Karpas-422 (cell line): ENCODE data around the gene SCARF2. TPM values are rescaled to one million over a fixed set of nuclear protein-coding genes. Genes with fewer than 3 reads are reported as not detected.

Experiments
- DNase-seq: peaks from one replicate; pipeline ENCODE4 v3.0.0-alpha.2; 2015
- H2AFZ ChIP-seq: fragments of 200-600 bp; sonication (generic); 2 replicates; pipeline ENCODE4 v1.6.1; 2014; ENCODE audit warnings: antibody characterized with exemption, low read length, mixed read lengths
- H3K27ac ChIP-seq: fragments of 200-600 bp; sonication (generic); 2 replicates; pipeline ENCODE4 v1.5.1; 2014; ENCODE audit warnings: mild to moderate bottlenecking, low read length, moderate library complexity
- H3K27me3 ChIP-seq: fragments of 200-600 bp; sonication (generic); 2 replicates; pipeline ENCODE4 v1.6.1; 2014; ENCODE audit warnings: low read length, mixed read lengths
- H3K36me3 ChIP-seq: fragments of 200-600 bp; sonication (generic); 2 replicates; pipeline ENCODE4 v1.6.1; 2014; ENCODE audit warnings: low read length, mixed read lengths; ENCODE audit not compliant: insufficient read depth
- H3K4me1 ChIP-seq: fragments of 200-600 bp; sonication (generic); 2 replicates; pipeline ENCODE4 v1.6.1; 2014; ENCODE audit warnings: mild to moderate bottlenecking, low read length, mixed read lengths
- H3K4me2 ChIP-seq: fragments of 200-600 bp; sonication (generic); 2 replicates; pipeline ENCODE4 v1.6.1; 2014; ENCODE audit warnings: low read length, low read depth, mild to moderate bottlenecking; ENCODE audit not compliant: poor library complexity, severe bottlenecking
- H3K4me3 ChIP-seq: fragments of 200-600 bp; sonication (generic); 2 replicates; pipeline ENCODE4 v1.5.1; 2014; ENCODE audit warnings: mild to moderate bottlenecking, antibody characterized with exemption, low read length, mixed read lengths
- H3K79me2 ChIP-seq: fragments of 200-600 bp; sonication (generic); 2 replicates; pipeline ENCODE4 v1.6.1; 2014; ENCODE audit warnings: mild to moderate bottlenecking, low read length, mixed read lengths
- H3K9ac ChIP-seq: fragments of 200-600 bp; sonication (generic); 2 replicates; pipeline ENCODE4 v1.6.0; 2014; ENCODE audit warnings: low read length
- H3K9me2 ChIP-seq: fragments of 200-600 bp; sonication (generic), shearing (Covaris generic); replicated peaks from 2 replicates; pipeline ENCODE4 v1.6.0; 2014; ENCODE audit warnings: mild to moderate bottlenecking, low read length, moderate library complexity; ENCODE audit not compliant: insufficient read depth
- H3K9me3 ChIP-seq: fragments of 300-700, 200-600 bp; sonication (generic); 2 replicates; pipeline ENCODE4 v1.6.1; 2014; ENCODE audit warnings: low read length, mixed read lengths
- H4K20me1 ChIP-seq: fragments of 200-600 bp; sonication (generic); 2 replicates; pipeline ENCODE4 v1.6.1; 2014; ENCODE audit warnings: mild to moderate bottlenecking, antibody characterized with exemption, low read length, low read depth; ENCODE audit not compliant: insufficient read depth
- total RNA-seq: library from RNA; depleted of rRNA; stranded (reverse); fragments of >200 nt; shearing (Covaris generic); gene quantifications from 2 replicates; pipeline ENCODE4 v1.2.3, GENCODE V29; 2014; ENCODE audit warnings: low replicate concordance

The SCARF2 gene
- total RNA-seq, 1 experiment from 2014 or later = 0.67 TPM

- H3K9me2 ChIP-seq = no peaks in the 10 kb centered on the region
- no peaks in the 10 kb centered on the region for H3K9me3 ChIP-seq
- H3K4me1 ChIP-seq = no peaks in the 10 kb centered on the region
- peak overlapping the region; percentile 32 for H3K4me2 ChIP-seq
- no peak overlapping the region for H3K27ac ChIP-seq
- H3K4me3 ChIP-seq = peak overlapping the region; percentile 10; the same call in 1 of the 2 replicates
- no peaks in the 10 kb centered on the region for H4K20me1 ChIP-seq
- no peak for DNase-seq
- peak overlapping the region; percentile 45; the same call in 1 of the 2 replicates for H3K9ac ChIP-seq
- no peaks in the 10 kb centered on the region for H3K79me2 ChIP-seq
- no peaks in the 10 kb centered on the region for H3K27me3 ChIP-seq
- H3K36me3 ChIP-seq = no peaks in the 10 kb centered on the region
- H2AFZ ChIP-seq = no peak overlapping the region
Observed at GRCh38 chr22:20428496-20429253, 8.9 kb downstream of the SCARF2 start.

- Histone ChIP-seq H3K27ac (no peak overlapping the region), H3K9ac (no peak overlapping the region), H3K27me3 (no peaks in the 10 kb centered on the region), H3K4me2 (no peak overlapping the region), H3K9me2 (no peaks in the 10 kb centered on the region), H3K4me1 (no peaks in the 10 kb centered on the region), H3K4me3 (no peak overlapping the region), H2AFZ (no peak overlapping the region), H3K79me2 (no peaks in the 10 kb centered on the region), H4K20me1 (no peaks in the 10 kb centered on the region), H3K9me3 (no peaks in the 10 kb centered on the region), H3K36me3 (no peaks in the 10 kb centered on the region)
- DNase-seq = no peak
Observed at GRCh38 chr22:20427945-20428417, 9.6 kb downstream of the SCARF2 start.

- Histone ChIP-seq H3K36me3 (no peaks in the 10 kb centered on the region), H3K4me2 (no peak overlapping the region), H3K27ac (no peak overlapping the region), H3K9me2 (no peaks in the 10 kb centered on the region), H4K20me1 (no peaks in the 10 kb centered on the region), H3K4me3 (no peak overlapping the region), H3K9ac (no peak overlapping the region), H3K79me2 (no peaks in the 10 kb centered on the region), H3K9me3 (no peaks in the 10 kb centered on the region), H3K27me3 (no peaks in the 10 kb centered on the region), H2AFZ (no peak overlapping the region), H3K4me1 (no peaks in the 10 kb centered on the region)
- no peak for DNase-seq
Observed at GRCh38 chr22:20427104-20427944, 10.3 kb downstream of the SCARF2 start.

- Histone ChIP-seq H3K4me2 (no peak overlapping the region), H3K9ac (no peak overlapping the region), H3K4me1 (no peaks in the 10 kb centered on the region), H4K20me1 (no peaks in the 10 kb centered on the region), H3K9me2 (no peaks in the 10 kb centered on the region), H3K27ac (no peak overlapping the region), H3K9me3 (no peaks in the 10 kb centered on the region), H3K4me3 (no peak overlapping the region), H2AFZ (no peak overlapping the region), H3K36me3 (no peaks in the 10 kb centered on the region), H3K79me2 (no peaks in the 10 kb centered on the region), H3K27me3 (no peaks in the 10 kb centered on the region)
- no peak for DNase-seq
Observed at GRCh38 chr22:20426259-20426615, 11.4 kb downstream of the SCARF2 start.

- no peak overlapping the region for H3K27ac ChIP-seq
- no peak overlapping the region for H3K4me3 ChIP-seq
- no peaks in the 10 kb centered on the region for H3K9me2 ChIP-seq
- H2AFZ ChIP-seq = no peak overlapping the region
- no peak overlapping the region for H3K4me2 ChIP-seq
- DNase-seq = no peak
- H3K27me3 ChIP-seq = no peaks in the 10 kb centered on the region
- H4K20me1 ChIP-seq = no peaks in the 10 kb centered on the region
- no peaks in the 10 kb centered on the region for H3K36me3 ChIP-seq
- no peaks in the 10 kb centered on the region for H3K9me3 ChIP-seq
- H3K4me1 ChIP-seq = no peaks in the 10 kb centered on the region
- no peaks in the 10 kb centered on the region for H3K79me2 ChIP-seq
- no peak overlapping the region for H3K9ac ChIP-seq
Observed at GRCh38 chr22:20425566-20426258, 11.9 kb downstream of the SCARF2 start.

GRCh38 chr22:20424932-20425565 is 12.6 kb downstream of the SCARF2 start:
- DNase-seq = no peak
- H3K4me3 ChIP-seq = no peak overlapping the region
- no peak overlapping the region for H3K27ac ChIP-seq
- H3K9me3 ChIP-seq = no peaks in the 10 kb centered on the region
- no peaks in the 10 kb centered on the region for H3K27me3 ChIP-seq
- H2AFZ ChIP-seq = no peak overlapping the region
- H3K4me1 ChIP-seq = no peaks in the 10 kb centered on the region
- H3K36me3 ChIP-seq = no peaks in the 10 kb centered on the region
- H3K79me2 ChIP-seq = no peaks in the 10 kb centered on the region
- no peaks in the 10 kb centered on the region for H3K9me2 ChIP-seq
- no peaks in the 10 kb centered on the region for H4K20me1 ChIP-seq
- no peak overlapping the region for H3K4me2 ChIP-seq
- H3K9ac ChIP-seq = no peak overlapping the region

- no peak overlapping the region for H3K4me2 ChIP-seq
- no peak overlapping the region for H3K27ac ChIP-seq
- no peak overlapping the region for H3K9ac ChIP-seq
- no peaks in the 10 kb centered on the region for H3K27me3 ChIP-seq
- no peak overlapping the region for H2AFZ ChIP-seq
- no peak for DNase-seq
- no peaks in the 10 kb centered on the region for H3K36me3 ChIP-seq
- H3K79me2 ChIP-seq = no peaks in the 10 kb centered on the region
- H3K9me3 ChIP-seq = no peaks in the 10 kb centered on the region
- no peak overlapping the region for H3K4me3 ChIP-seq
- no peaks in the 10 kb centered on the region for H4K20me1 ChIP-seq
- no peaks in the 10 kb centered on the region for H3K4me1 ChIP-seq
- no peaks in the 10 kb centered on the region for H3K9me2 ChIP-seq
Observed at GRCh38 chr22:20424568-20424931, 13.1 kb downstream of the SCARF2 start.
